ENCODE measurements around the gene RND3.

The RND3 gene

GRCh38 chr2:150491430-150491829 lies 4.0 kb upstream of the RND3 start:
- no peak for DNase-seq

GRCh38 chr2:150490466-150490865 lies 3.0 kb upstream of the RND3 start:
- no peak for DNase-seq

DNA sequence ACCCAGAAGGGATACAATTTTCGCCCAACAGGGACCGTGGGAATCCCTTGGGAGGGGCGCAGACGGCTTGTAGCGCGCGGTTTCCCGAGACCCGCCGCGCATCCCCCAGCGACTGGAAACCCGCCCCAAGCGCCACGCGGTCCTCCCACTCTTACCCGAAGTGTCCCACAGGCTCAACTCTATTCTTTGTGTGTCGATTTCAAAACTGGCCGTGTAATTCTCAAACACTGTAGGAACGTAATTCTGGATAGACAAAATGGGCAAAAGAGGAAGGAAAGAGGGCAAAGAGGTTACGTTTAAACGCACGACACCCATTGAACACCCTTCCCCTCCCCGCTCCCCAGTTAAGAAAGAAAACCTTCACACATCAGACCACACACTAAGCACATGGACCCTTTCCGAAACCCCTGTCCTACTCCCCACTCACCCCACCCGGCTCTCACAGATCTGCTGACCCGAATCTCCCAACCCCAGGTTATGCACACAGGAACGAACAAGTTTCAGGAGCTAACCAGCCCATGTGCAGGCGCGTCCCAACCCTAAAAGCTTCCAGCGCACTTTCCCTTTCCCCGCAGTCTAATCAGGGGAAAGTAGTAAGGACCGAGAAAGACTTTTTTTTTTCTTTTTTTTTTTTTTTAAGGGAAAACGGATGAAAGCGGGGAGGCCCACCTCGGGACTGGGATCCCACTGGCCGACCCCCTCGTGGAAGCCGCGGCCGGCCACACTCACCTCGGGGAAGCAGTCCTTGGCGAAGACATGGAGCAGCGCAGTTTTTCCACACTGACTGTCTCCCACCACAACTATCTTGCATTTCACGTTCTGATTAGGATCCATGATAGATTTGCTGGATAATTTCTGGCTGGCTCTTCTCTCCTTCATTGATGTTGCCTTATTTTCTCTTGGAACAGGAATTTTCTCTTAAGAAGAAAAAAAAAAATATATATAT lies 655 bp downstream of the RND3 start:
- no peak for DNase-seq

GRCh38 chr2:150485871-150486538 lies 1.5 kb downstream of the RND3 start:
- DNase-seq, result no peak

- peak; percentile 42 for DNase-seq
These were observed 2.2 kb downstream of the RND3 start for GRCh38 chr2:150485114-150485870.

DNA sequence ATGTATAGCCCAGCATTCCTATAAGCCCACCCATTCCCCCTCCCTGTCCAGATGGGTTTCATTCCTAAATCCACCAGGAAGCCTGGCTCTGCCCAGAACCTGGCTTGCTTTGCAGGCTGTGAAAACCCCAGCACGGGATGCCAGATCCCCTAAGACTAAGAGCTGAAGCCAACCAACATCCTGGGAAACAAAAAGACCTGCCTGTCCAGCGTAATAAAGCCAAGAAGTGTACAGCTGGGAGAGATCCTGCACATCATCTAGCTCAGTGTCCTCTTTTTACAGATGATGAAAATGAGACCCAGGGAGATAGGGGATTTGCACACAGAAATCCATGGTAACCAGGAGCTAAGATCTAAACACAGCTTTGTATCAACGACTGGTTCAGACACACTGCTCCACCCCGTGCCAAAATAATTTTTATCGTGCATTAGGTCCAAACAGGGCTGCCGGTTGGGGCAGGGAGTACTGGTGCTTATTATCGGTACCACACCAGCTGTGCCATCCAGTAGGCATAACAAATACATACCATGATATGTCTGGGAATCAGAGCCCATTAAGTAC lies 2.9 kb downstream of the RND3 start:
- no peak for DNase-seq

DNA sequence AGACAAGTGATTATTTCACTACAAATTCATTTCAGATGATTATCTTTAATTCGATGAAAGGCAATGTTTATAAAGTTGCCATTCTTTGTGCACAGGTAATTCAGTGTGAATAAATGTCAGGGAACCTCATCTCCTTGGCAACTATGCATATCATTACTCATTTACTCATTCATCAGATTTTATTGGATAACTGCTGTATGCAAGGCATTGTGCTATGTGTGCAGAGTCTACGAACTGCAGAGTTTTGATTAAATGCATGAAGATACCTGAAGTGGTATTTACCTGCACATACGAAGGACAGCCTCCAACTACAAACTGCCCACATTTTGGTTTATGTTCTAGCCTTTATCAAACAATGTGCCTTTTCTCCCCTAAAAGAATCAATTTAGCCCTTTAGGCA lies 3.5 kb downstream of the RND3 start:
- DNase-seq, result no peak

DNA sequence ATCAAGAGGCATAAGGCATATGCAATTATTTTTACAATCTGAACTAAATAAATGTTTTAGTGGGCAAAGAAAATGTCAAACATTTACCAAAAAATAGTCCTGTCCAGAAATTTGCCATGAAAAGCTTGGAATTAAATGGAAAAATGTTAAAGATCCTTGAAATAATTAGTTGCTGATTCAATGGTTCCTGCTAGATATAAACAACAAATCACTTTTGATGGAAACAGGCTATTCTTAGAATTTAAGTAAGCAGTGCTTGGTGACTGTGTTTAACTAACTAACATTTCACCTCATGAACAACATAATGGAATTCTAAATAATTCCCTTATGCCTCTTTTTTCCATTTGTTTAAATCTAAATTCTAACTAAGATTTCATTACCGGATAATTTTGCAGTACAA lies 3.9 kb downstream of the RND3 start:
- DNase-seq, result no peak

- DNase-seq, result no peak
These were observed 4.6 kb downstream of the RND3 start for GRCh38 chr2:150482667-150483400.

GRCh38 chr2:150482111-150482510 lies 5.4 kb downstream of the RND3 start:
- no peak for DNase-seq

DNA sequence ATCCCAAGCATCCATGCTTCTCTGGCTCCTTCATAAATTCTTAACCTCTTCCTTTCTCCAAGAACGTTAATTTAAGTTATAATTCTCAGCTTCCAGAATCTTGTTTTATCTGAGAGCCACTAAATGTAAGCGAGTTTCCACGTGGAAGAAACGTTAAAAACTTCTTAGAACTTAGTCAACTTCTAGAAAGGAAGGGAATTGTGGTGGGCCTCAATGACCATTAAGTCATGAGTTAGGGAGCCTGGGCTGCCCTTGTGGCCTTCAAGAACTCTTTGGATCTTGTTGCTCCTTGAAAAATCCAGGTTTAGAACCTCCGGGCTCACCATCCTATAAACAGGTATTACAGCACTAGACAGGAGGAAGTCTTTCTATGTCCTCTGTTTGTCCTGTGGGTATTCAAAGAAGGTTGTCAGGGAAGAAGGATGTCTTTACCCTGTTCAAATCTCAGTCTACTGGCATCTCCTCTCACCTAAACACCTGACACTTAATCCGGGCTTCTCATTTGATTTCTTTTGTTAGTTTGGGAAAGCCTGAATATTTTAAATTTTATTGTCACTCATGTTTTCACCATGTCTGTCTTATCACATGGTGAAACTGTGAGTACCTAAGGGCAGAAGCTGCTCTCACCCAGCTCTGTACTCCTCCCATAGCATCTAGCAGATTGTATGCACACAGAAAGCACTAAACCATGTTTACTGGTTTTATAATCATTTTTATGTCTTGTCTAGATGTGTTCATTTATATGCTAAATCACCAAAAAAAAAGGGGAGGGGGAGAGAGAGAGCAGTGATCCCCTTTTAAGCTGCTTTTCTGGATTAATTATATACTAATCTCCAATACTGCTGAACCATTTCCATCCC lies 6.3 kb downstream of the RND3 start:
- no peak for DNase-seq

DNA sequence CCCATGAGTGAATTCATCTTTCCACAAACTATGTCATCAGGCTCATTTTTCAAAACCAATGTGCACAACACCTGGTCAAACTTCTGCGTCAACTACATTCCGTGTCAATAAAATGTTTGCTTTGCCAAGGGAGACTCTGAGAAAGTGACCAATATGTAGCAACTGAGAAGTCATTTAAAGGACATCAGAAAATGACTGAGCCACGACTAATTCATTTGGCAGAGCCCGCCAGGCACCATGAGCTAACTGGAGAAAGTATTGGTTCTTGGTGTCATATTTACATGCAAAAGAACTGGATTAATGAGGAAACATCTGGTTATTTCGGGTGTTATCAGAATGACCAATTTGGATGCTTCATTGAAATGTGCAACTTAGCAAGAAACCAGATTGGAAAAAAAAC lies 7.2 kb downstream of the RND3 start:
- no peak for DNase-seq

GRCh38 chr2:150479075-150479915 lies 8.2 kb downstream of the RND3 start:
- DNase-seq, result no peak

DNA sequence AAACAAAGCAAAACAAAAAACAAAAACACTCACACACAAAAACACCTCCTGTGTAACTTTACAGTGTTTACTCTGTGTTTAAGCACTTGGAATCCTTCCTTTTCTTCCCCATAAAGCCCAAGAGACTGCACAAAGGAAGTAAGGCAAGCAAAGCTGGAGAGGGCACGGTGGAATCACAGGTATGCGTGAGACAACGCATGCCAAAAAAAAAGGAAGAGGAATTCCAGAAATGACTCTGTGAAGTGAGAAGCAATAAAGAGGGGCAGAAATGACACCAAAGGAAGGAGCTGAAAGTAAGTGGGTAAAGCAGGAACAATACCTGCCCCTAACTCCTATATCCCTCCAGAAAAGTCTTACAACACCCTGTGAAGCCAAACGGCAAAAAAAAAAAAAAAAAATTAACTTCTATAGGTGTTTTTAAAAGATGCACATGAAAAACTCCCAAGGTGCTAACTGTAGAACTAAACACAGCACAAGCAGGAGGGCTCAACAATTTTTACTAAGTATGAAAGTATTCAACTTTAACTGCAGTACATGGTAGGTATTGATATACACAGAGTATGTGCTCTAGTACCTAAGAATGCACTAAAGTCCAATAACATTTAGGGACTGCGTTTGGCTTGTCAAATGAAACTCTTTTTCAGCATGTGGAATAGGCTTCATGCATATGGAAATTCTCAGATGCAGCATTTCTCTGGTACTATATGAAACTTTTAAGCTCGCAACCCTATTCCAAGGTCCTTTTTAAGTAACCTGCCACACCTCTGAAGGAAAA lies 9.1 kb downstream of the RND3 start:
- DNase-seq, result no peak

GRCh38 chr2:150477347-150477746 lies 10.1 kb downstream of the RND3 start:
- no peak for DNase-seq

DNA sequence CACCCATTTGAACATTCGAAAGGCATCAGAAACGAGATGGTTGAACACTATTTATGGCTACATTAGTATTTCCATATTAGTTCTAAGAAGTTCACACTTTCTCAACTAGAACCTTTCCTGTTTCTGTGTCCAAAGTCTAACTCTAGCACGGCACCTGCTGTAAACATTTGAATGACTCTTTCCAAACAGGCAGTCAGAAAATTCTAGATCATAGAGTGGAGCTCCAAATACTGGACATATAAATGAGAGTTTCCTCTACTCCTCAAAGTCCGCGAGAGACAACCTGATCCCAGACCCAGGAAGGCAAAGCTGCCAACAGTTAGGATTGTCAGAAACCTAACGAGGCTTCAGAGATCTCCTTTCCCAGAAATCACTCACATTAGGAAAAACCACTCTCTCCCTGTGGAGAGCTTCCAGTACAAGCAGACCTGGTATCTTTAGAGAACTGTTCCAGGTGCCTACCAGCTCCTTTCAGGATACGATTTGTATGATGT lies 10.6 kb downstream of the RND3 start:
- DNase-seq, result no peak

DNA sequence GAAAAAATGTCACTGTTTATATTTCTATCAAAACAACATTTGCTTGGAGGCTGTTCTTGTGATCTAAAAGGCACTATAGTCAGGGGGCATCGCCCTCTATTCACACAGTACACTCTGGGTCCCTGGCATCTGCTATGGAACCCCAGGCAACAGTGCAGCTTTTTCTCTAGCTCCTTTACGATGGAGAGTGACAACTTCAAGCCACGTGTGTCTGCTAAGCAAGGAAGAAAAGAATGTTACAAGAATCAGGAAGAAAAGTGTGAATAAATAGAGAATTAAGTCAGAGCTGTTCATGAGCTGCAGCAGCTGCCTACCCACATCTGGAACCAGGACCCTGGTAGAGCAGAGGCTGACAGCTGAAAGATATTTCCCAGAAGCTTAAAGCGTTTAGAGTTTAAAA lies 11.2 kb downstream of the RND3 start:
- DNase-seq, result no peak

DNA sequence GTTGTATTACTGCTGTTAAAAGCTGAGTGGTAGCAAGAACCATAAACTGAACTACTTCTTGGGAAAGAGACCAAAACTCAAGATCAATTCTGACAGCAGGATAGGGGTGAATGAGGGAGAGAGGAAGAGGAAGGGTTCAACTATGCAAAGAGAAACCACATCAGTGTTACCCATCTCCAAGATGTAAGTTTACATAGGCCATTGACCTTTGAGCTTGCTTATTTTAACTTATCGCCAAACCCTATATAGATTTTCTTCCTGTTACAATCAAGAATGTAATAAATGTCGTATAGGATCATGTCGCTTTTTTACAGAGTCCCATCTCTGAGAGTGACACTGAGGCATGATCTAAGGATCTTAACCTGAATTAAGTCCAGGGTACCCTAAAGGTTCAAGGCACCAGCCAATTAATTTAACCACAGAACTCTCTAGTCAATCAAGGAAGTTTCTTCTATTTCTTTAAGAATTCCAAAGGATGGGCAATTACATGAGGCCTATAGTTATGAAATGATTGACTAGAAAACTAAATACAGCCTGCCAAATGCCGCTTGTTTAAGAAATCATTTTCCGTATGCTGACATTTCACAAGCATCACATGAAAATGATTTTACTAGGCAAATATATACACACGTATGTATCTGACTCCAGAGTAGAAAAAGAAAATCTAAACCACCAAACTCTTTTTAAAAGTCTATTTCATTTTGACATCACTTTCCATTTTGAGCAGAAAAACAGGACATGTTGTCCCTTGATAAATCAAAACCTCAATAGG lies 11.8 kb downstream of the RND3 start:
- no peak for DNase-seq

Measured in cortex of kidney (tissue), 1 donor.